H1 (cell line): ENCODE data around the gene CHPF2. TPM values are rescaled to one million over a fixed set of nuclear protein-coding genes. Genes with fewer than 3 reads are reported as not detected.

ENCODE experiments used
- CTCF ChIA-PET: fragments of 300-600 bp; sonication (Branson Sonifier 250); formaldehyde crosslinking; loops from one replicate; lab custom pipeline; 2021; ENCODE audit not compliant: partially characterized antibody; lab: Charles Lee
- POLR2A ChIA-PET: fragments of 300-600 bp; sonication (Branson Sonifier 250); formaldehyde crosslinking; loops from one replicate; lab custom pipeline; 2021; ENCODE audit warnings: inconsistent platforms; ENCODE audit not compliant: partially characterized antibody; lab: Charles Lee
- DNase-seq, 2 experiments: peaks; one replicate each; pipeline versions ENCODE4 v3.0.0 to v3.0.0-alpha.2; 2010 to 2022; ENCODE audit warnings: low spot score in 2 of 2, low read depth in 1 of 2, mixed read lengths in 1 of 2
- FAIRE-seq: peaks from 2 replicates; lab custom pipeline; 2011; peaks lifted over from hg19 to GRCh38; lab: Jason Lieb, UNC
- H2AFZ ChIP-seq: 2 replicates; pipeline ENCODE4 v1.8.1; 2012; ENCODE audit warnings: low read length, inconsistent platforms
- H2AK5ac ChIP-seq: 2 replicates; pipeline ENCODE4 v1.6.1; 2013; ENCODE audit warnings: low read depth, low read length
- H2BK120ac ChIP-seq: replicated peaks from 2 replicates; pipeline ENCODE3; 2013; ENCODE audit warnings: low read depth, low read length, inconsistent platforms
- H2BK12ac ChIP-seq: 2 replicates; pipeline ENCODE4 v1.6.1; 2013; ENCODE audit warnings: low read depth, low read length
- H2BK15ac ChIP-seq: 2 replicates; pipeline ENCODE4 v1.6.1; 2013; ENCODE audit warnings: low read length
- H2BK20ac ChIP-seq: 2 replicates; pipeline ENCODE4 v1.6.1; 2013; ENCODE audit warnings: low read length
- H2BK5ac ChIP-seq: 2 replicates; pipeline ENCODE4 v1.6.1; 2013; ENCODE audit warnings: low read depth, low read length
- H3K14ac ChIP-seq: 2 replicates; pipeline ENCODE4 v1.6.1; 2013; ENCODE audit warnings: inconsistent platforms; ENCODE audit not compliant: insufficient read length
- H3K18ac ChIP-seq: 2 replicates; pipeline ENCODE4 v1.6.1; 2013; ENCODE audit warnings: low read length; ENCODE audit errors: extremely low read depth
- H3K23ac ChIP-seq: 2 replicates; pipeline ENCODE4 v1.6.1; 2013; ENCODE audit warnings: inconsistent platforms; ENCODE audit not compliant: insufficient read length
- H3K23me2 ChIP-seq: 2 replicates; pipeline ENCODE4 v1.6.1; 2013; ENCODE audit warnings: low read depth, low read length
- H3K27ac ChIP-seq: 2 replicates; pipeline ENCODE4 v1.6.1; 2011; ENCODE audit warnings: low read depth, low read length, inconsistent platforms
- H3K27me3 ChIP-seq, 4 experiments: replicated peaks in 1 of 4; 1 replicate in 1 of 4; 2 replicates in 3 of 4; pipeline versions ENCODE4 v1.6.1 to v1.8.1; 2011 to 2013; ENCODE audit warnings: low read length in 3 of 4, mild to moderate bottlenecking in 3 of 4, inconsistent platforms in 2 of 4, mixed read lengths in 2 of 4, moderate library complexity in 1 of 4; ENCODE audit not compliant: control insufficient read depth in 3 of 4, insufficient read depth in 3 of 4; ENCODE audit errors: extremely low read depth in 1 of 4
- H3K36me3 ChIP-seq, 4 experiments: 2 replicates each; pipeline versions ENCODE4 v1.6.1 to v1.8.1; 2011 to 2013; ENCODE audit warnings: mild to moderate bottlenecking in 4 of 4, low read length in 3 of 4, moderate library complexity in 2 of 4, control low read depth in 1 of 4, inconsistent platforms in 1 of 4; ENCODE audit not compliant: insufficient read depth in 4 of 4, control insufficient read depth in 2 of 4
- H3K4ac ChIP-seq: replicated peaks from 2 replicates; pipeline ENCODE3; 2013; ENCODE audit warnings: low read length, low read depth, mixed read lengths, inconsistent platforms; ENCODE audit not compliant: insufficient read length
- H3K4me1 ChIP-seq, 4 experiments: replicated peaks in 1 of 4; 1 replicate in 1 of 4; 2 replicates in 3 of 4; pipeline versions ENCODE4 v1.6.1 to v1.8.1; 2011 to 2013; ENCODE audit warnings: low read length in 3 of 4, inconsistent platforms in 2 of 4, mixed read lengths in 1 of 4; ENCODE audit not compliant: insufficient read depth in 4 of 4, control insufficient read depth in 3 of 4
- H3K4me2 ChIP-seq, 2 experiments: 2 replicates each; pipeline versions ENCODE4 v1.6.1 to v1.8.1; 2011 to 2013; ENCODE audit warnings: low read depth in 2 of 2, low read length in 2 of 2, control low read depth in 1 of 2, inconsistent platforms in 1 of 2, mild to moderate bottlenecking in 1 of 2; ENCODE audit not compliant: insufficient read depth in 1 of 2
- H3K4me3 ChIP-seq, 4 experiments: fragments of 200-600, 300-600 bp in 1 of 4; sonication (generic), shearing (Covaris generic), sonication (Bioruptor Twin) in 1 of 4; 2 replicates each; pipeline versions ENCODE4 v1.5.1 to v1.8.1; 2011 to 2016; ENCODE audit warnings: low read length in 4 of 4, low read depth in 3 of 4, control low read depth in 2 of 4, inconsistent platforms in 2 of 4, mild to moderate bottlenecking in 2 of 4, mixed read lengths in 1 of 4, moderate library complexity in 1 of 4; ENCODE audit not compliant: insufficient read depth in 2 of 4; ENCODE audit errors: extremely low read depth in 1 of 4
- H3K56ac ChIP-seq: replicated peaks from 2 replicates; pipeline ENCODE3; 2013; ENCODE audit warnings: low read depth, mild to moderate bottlenecking, mixed read lengths, low read length, inconsistent platforms; ENCODE audit not compliant: insufficient read length
- H3K79me1 ChIP-seq: 2 replicates; pipeline ENCODE4 v1.6.1; 2013; ENCODE audit warnings: low read depth, low read length, control low read depth
- H3K79me2 ChIP-seq, 2 experiments: 2 replicates each; pipeline versions ENCODE4 v1.6.1 to v1.8.1; 2012 to 2013; ENCODE audit warnings: low read length in 2 of 2, mild to moderate bottlenecking in 2 of 2, inconsistent platforms in 1 of 2; ENCODE audit not compliant: insufficient read depth in 2 of 2, control insufficient read depth in 1 of 2
- H3K9ac ChIP-seq, 4 experiments: replicated peaks in 1 of 4; 1 replicate in 1 of 4; 2 replicates in 3 of 4; pipeline versions ENCODE4 v1.6.1 to v1.8.1; 2011 to 2013; ENCODE audit warnings: low read depth in 3 of 4, low read length in 3 of 4, control low read depth in 2 of 4, mild to moderate bottlenecking in 2 of 4, moderate library complexity in 2 of 4, inconsistent platforms in 1 of 4; ENCODE audit errors: extremely low read depth in 1 of 4
- H3K9me3 ChIP-seq, 2 experiments: 2 replicates each; pipeline versions ENCODE4 v1.6.1 to v1.8.1; 2012 to 2013; ENCODE audit warnings: mild to moderate bottlenecking in 2 of 2, moderate library complexity in 2 of 2, control low read depth in 1 of 2, inconsistent platforms in 1 of 2, low read depth in 1 of 2, low read length in 1 of 2, mixed read lengths in 1 of 2; ENCODE audit not compliant: insufficient read depth in 2 of 2
- H4K20me1 ChIP-seq, 2 experiments: replicated peaks in 1 of 2; 2 replicates each; pipeline versions ENCODE3 to v1.8.1; 2011 to 2013; ENCODE audit warnings: inconsistent platforms in 2 of 2, low read length in 2 of 2, mild to moderate bottlenecking in 1 of 2; ENCODE audit not compliant: insufficient read depth in 2 of 2, control insufficient read depth in 1 of 2
- H4K5ac ChIP-seq: 2 replicates; pipeline ENCODE4 v1.6.1; 2013; ENCODE audit warnings: low read length, low read depth, mixed read lengths, inconsistent platforms; ENCODE audit not compliant: insufficient read length
- H4K8ac ChIP-seq: 2 replicates; pipeline ENCODE4 v1.8.0; 2013; ENCODE audit warnings: mild to moderate bottlenecking, moderate library complexity, low read length, inconsistent platforms; ENCODE audit not compliant: insufficient read depth; ENCODE audit errors: extremely low read depth
- H4K91ac ChIP-seq: replicated peaks from 2 replicates; pipeline ENCODE3; 2013; ENCODE audit warnings: low read length, mixed read lengths, inconsistent platforms; ENCODE audit not compliant: insufficient read length
- BACH1 ChIP-seq: IDR thresholded peaks from 2 replicates; pipeline ENCODE4 v1.6.1; 2012; ENCODE audit warnings: low read length, improper control_type of control experiment
- EZH2 ChIP-seq: fragments of 200-600 bp; sonication (generic); IDR thresholded peaks from 2 replicates; pipeline ENCODE4 v1.7.1; 2012; ENCODE audit warnings: low read depth, mild to moderate bottlenecking, moderate library complexity, low read length, inconsistent platforms; ENCODE audit not compliant: severe bottlenecking
- KDM4A ChIP-seq: IDR thresholded peaks from one replicate; pipeline ENCODE4 v1.7.1; 2012; ENCODE audit warnings: low read depth, mild to moderate bottlenecking, moderate library complexity, low read length, inconsistent platforms; ENCODE audit not compliant: severe bottlenecking
- KDM5A ChIP-seq: fragments of 200-600 bp; IDR thresholded peaks from 2 replicates; pipeline ENCODE4 v1.7.1; 2012; ENCODE audit warnings: mild to moderate bottlenecking, low read length, inconsistent platforms, mixed read lengths
- PHF8 ChIP-seq: fragments of 200-600 bp; sonication (generic); conservative IDR thresholded peaks from 2 replicates; pipeline ENCODE4 v1.7.1; 2012; ENCODE audit warnings: low read depth, mild to moderate bottlenecking, inconsistent platforms, low read length, moderate library complexity
- SP2 ChIP-seq: IDR thresholded peaks from 2 replicates; pipeline ENCODE4 v1.6.1; 2012; ENCODE audit warnings: mild to moderate bottlenecking, low read length, inconsistent platforms
- TBP ChIP-seq: IDR thresholded peaks from 2 replicates; pipeline ENCODE4 v1.6.1; 2011; ENCODE audit warnings: low read depth, low read length, improper control_type of control experiment
- TEAD4 ChIP-seq: IDR thresholded peaks from 2 replicates; pipeline ENCODE4 v1.6.1; 2012; ENCODE audit warnings: low read depth, low read length, inconsistent platforms, mixed read lengths
- WGBS, 2 experiments: shearing (Covaris generic) in 1 of 2; methylation state at CpG; one replicate each; pipeline versions ENCODE4 v1.1.6 to v1.1.7; 2013 to 2015; ENCODE audit warnings: low lambda C conversion rate in 2 of 2, mixed read lengths in 2 of 2, inconsistent platforms in 1 of 2, low coverage in 1 of 2, missing lambda C conversion rate in 1 of 2; ENCODE audit not compliant: insufficient replicate concordance in 2 of 2, insufficient coverage in 1 of 2, insufficient read length in 1 of 2; ENCODE audit errors: extremely low coverage in 1 of 2, missing lambda C conversion rate in 1 of 2; 5-methylcytosine and 5-hydroxymethylcytosine counted together
- polyA plus RNA-seq, 7 experiments: library from polyadenylated mRNA; depleted of rRNA in 3 of 7; stranded (reverse) in 5 of 7; unstranded in 2 of 7; fragments of >200 nt in 5 of 7; fragments of 200-250 nt in 2 of 7; gene quantifications; 1 replicate in 5 of 7; 2 replicates in 1 of 7; 4 replicates in 1 of 7; pipeline versions ENCODE4 v1.2.1 to v1.2.3, GENCODE V29; 2011 to 2013; ENCODE audit warnings: missing spikeins in 2 of 7, mixed read lengths in 2 of 7
- total RNA-seq: library from RNA; stranded (reverse); fragmentation: NEBNext Ultra II Directional; extraction: Animal tissue kit (Norgen Biotek cat#: 25700); gene quantifications from 2 replicates; pipeline ENCODE4 v1.2.1, GENCODE V29; 2021

Gene CHPF2
- total and polyA plus RNA-seq, 2 of the 8 experiments (the other 6 are each of a cell fraction or from before 2014, with no cell fraction given), result 14.4 to 20.6 TPM

GRCh38 chr7:151231080-151231479, 1.2 kb upstream of the CHPF2 start:
- Histone ChIP-seq H2BK5ac (no peak overlapping the region), H3K4ac (no peak overlapping the region), H3K4me1 (peaks cover 5 to 11% (median 8%) of the 10 kb centered on the region in 4 experiments; a peak in 6 of 7 replicates), H3K79me1 (peaks cover 15% of the 10 kb centered on the region), H4K20me1 (peaks cover 0 to 6% of the 10 kb centered on the region in 2 experiments), H3K36me3 (peaks cover 3 to 9% (median 5%) of the 10 kb centered on the region in 4 experiments; a peak in 4 of 8 replicates), H2AFZ (no peak overlapping the region), H3K9ac (no peak overlapping the region), H3K4me2 (no peak overlapping the region; a peak in 1 of 4 replicates), H3K23me2 (peaks cover 22% of the 10 kb centered on the region), H4K5ac (no peak overlapping the region), H2BK20ac (no peak overlapping the region), H3K18ac (no peak overlapping the region), H3K4me3 (no peak overlapping the region), H2AK5ac (no peak overlapping the region), H3K14ac (no peak overlapping the region), H2BK15ac (no peak overlapping the region), H4K8ac (no peak overlapping the region), H3K27me3 (no peaks in the 10 kb centered on the region), H3K56ac (no peak overlapping the region), H2BK120ac (no peak overlapping the region), H2BK12ac (no peak overlapping the region), H3K79me2 (peaks cover 4 to 30% of the 10 kb centered on the region in 2 experiments; a peak in 3 of 4 replicates), H3K27ac (no peak overlapping the region), H4K91ac (no peak overlapping the region), H3K23ac (no peak overlapping the region), H3K9me3 (no peaks in the 10 kb centered on the region)
- TF ChIP-seq TEAD4 (no peak), KDM4A (no peak), KDM5A (no peak), PHF8 (no peak), TBP (no peak), BACH1 (no peak), SP2 (no peak), EZH2 (no peak)
- POLR2A ChIA-PET, result no interaction called here
- DNase-seq, result no peak
- no peak for FAIRE-seq
- CTCF ChIA-PET, result no interaction called here
- WGBS, 2 experiments, result 86% methylated on average over 1 of the region's 1 CpG; no CpG with 5 or more reads in 1 of the 2 experiments
